Ovary (tissue), 3 donors: ENCODE results near the gene SMURF1.

Experiments used
- CTCF ChIP-seq, 3 donors: fragments of 450-650 bp in 2 of 3; fragments of 200-600 bp in 1 of 3; IDR thresholded peaks; one replicate each; pipeline versions ENCODE4 v1.5.1 to v1.8.0; 2016 to 2022; ENCODE audit warnings: antibody characterized with exemption in 3 of 3, mild to moderate bottlenecking in 1 of 3
- EP300 ChIP-seq: sonication (generic); formaldehyde crosslinking; IDR thresholded peaks from one replicate; pipeline ENCODE4 v1.6.1; 2017; ENCODE audit warnings: antibody characterized with exemption
- POLR2A ChIP-seq: fragments of 450-650 bp; IDR thresholded peaks from one replicate; pipeline ENCODE4 v1.6.1; 2017; ENCODE audit warnings: antibody characterized with exemption, mild to moderate bottlenecking, moderate library complexity
- donor health status: DM: no; HTN: no; CAD: no.

GRCh38 chr7:99035723-99036545 lies 108.0 kb downstream of the SMURF1 start:
- TF ChIP-seq CTCF (IDR thresholded peaks at IDR 0.05) (no peak), POLR2A (no peak), EP300 (no peak)
